Measurements from ENCODE around the gene CASZ1.

DNA sequence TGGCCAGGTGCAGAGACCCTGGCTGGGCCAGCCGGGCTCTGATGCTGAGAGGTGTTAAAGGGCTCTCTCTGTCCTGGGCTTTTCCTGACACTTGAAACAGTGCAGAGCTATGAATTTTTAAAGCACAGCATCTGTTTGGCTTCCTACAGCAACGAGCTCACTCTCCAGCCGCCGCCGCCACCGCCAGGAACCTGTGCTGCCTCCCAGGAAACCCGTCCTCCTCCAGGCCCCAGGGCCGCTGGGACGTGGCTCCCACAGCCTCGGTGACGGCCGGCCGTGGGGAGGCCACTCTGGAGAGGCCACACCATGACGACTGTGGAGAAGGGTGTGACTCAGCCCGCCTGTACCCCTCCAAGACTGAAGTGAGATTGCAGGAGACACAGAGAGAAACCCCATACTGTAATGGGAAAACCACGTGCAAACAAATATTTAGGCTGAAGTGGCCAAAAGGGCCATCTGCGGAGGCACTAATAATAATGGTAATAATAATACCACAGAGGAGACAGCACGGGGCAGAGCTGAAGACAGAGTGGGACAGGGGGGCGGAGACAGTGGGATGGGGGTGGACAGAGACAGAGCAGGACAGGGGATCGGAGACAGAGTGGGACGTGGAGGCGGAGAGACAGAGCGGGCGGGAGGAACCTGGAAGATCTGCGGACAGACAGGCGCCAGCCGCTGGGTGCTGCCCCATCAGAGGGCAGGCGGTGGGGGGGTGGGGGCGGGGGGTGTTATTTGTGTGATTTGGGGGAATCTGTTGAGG is 139.2 kb downstream of the CASZ1 start:
- TF ChIP-seq, protein P1, sequence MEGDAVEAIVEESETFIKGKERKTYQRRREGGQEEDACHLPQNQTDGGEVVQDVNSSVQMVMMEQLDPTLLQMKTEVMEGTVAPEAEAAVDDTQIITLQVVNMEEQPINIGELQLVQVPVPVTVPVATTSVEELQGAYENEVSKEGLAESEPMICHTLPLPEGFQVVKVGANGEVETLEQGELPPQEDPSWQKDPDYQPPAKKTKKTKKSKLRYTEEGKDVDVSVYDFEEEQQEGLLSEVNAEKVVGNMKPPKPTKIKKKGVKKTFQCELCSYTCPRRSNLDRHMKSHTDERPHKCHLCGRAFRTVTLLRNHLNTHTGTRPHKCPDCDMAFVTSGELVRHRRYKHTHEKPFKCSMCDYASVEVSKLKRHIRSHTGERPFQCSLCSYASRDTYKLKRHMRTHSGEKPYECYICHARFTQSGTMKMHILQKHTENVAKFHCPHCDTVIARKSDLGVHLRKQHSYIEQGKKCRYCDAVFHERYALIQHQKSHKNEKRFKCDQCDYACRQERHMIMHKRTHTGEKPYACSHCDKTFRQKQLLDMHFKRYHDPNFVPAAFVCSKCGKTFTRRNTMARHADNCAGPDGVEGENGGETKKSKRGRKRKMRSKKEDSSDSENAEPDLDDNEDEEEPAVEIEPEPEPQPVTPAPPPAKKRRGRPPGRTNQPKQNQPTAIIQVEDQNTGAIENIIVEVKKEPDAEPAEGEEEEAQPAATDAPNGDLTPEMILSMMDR (IDR thresholded peaks at IDR 0.05; ENCODE audit: poor library complexity), result no peak
- no peak for TF ChIP-seq EZH2 (IDR thresholded peaks at IDR 0.05; ENCODE audit: borderline replicate concordance)
- TF ChIP-seq EZH2phosphoT487 (IDR thresholded peaks at IDR 0.05; ENCODE audit: low read depth, severe bottlenecking, unreplicated experiment), result no peak

Data from hepatocyte (in vitro differentiated cells).